PFSK-1 (cell line): ENCODE data around the gene RXFP3.

Experiments used
- POLR2AphosphoS5 ChIP-seq: IDR thresholded peaks from 2 replicates; pipeline ENCODE4 v1.6.1; 2012; ENCODE audit warnings: low read depth, mild to moderate bottlenecking, control low read depth, low read length, moderate library complexity
- REST ChIP-seq, 2 experiments: IDR thresholded peaks; 2 replicates each; pipeline versions ENCODE4 v1.6.1 to v1.8.0; 2011 to 2012; ENCODE audit warnings: low read depth in 2 of 2, low read length in 2 of 2, control low read depth in 1 of 2, inconsistent platforms in 1 of 2, mild to moderate bottlenecking in 1 of 2, moderate library complexity in 1 of 2; ENCODE audit not compliant: insufficient read depth in 1 of 2
- TAF1 ChIP-seq: IDR thresholded peaks from 2 replicates; pipeline ENCODE4 v1.6.1; 2012; ENCODE audit warnings: low read length, control low read depth, borderline replicate concordance; ENCODE audit not compliant: insufficient read depth

GRCh38 chr5:33976307-33976706 is 40.1 kb downstream of the RXFP3 start:
- TF ChIP-seq TAF1 (no peak), POLR2AphosphoS5 (no peak), REST (IDR thresholded peaks at IDR 0.05; ENCODE audit: insufficient read depth in 1 of 2, low read depth in 2 of 2, low read length in 2 of 2) (no peak)
